Thoracic aorta (tissue), 2 donors: ENCODE data around the gene NEDD1. TPM values are rescaled to one million over a fixed set of nuclear protein-coding genes. Genes with fewer than 3 reads are reported as not detected.

ENCODE experiments used
- ATAC-seq: fragments of 150-250 bp; one replicate; pipeline ENCODE4 v1.8.0; 2017; ENCODE audit warnings: low read depth; ENCODE audit not compliant: insufficient number of reproducible peaks, low FRiP score
- DNase-seq: peaks from one replicate; pipeline ENCODE4 v3.0.0-alpha.2; 2020; ENCODE audit warnings: low spot score
- H3K27ac ChIP-seq, 2 donors: fragments of 200-600 bp; sonication (generic); 1 replicate in 1 of 2; 2 replicates in 1 of 2; pipeline ENCODE4 v1.5.1; 2016; ENCODE audit warnings: mild to moderate bottlenecking in 2 of 2, moderate library complexity in 2 of 2
- H3K27me3 ChIP-seq: fragments of 200-600 bp; sonication (generic); replicated peaks from 2 replicates; pipeline ENCODE4 v1.6.0; 2016; ENCODE audit warnings: mild to moderate bottlenecking; ENCODE audit not compliant: insufficient read depth
- H3K36me3 ChIP-seq: fragments of 200-600 bp; sonication (generic); one replicate; pipeline ENCODE4 v1.5.1; 2016
- H3K4me1 ChIP-seq, 2 donors: fragments of 200-600 bp; sonication (generic); 1 replicate in 1 of 2; 2 replicates in 1 of 2; pipeline versions ENCODE4 v1.5.1 to v1.6.0; 2016; ENCODE audit warnings: low read depth in 2 of 2, mild to moderate bottlenecking in 1 of 2; ENCODE audit not compliant: control insufficient read depth in 1 of 2
- H3K4me3 ChIP-seq: fragments of 200-600 bp; sonication (generic); 2 replicates; pipeline ENCODE4 v1.5.1; 2016; ENCODE audit warnings: mild to moderate bottlenecking
- H3K9me3 ChIP-seq: fragments of 200-600 bp; sonication (generic); 2 replicates; pipeline ENCODE4 v1.5.1; 2016
- CTCF ChIP-seq: fragments of 200-600 bp; sonication (generic); IDR thresholded peaks from one replicate; pipeline ENCODE4 v1.5.1; 2019; ENCODE audit warnings: antibody characterized with exemption
- total RNA-seq, 2 donors: library from RNA; depleted of rRNA; stranded (reverse); fragments of >200 nt; gene quantifications; one replicate each; pipeline versions ENCODE4 v1.1.0 to v1.2.3, GENCODE V29; 2016

NEDD1 gene
- total RNA-seq: 10 to 100 TPM; 11.5 to 35.6 TPM

- TF ChIP-seq CTCF: no peak
- Histone ChIP-seq H3K9me3 (no peaks in the 10 kb centered on the region), H3K4me3 (peak within 1 kb of the TSS; percentile 97), H3K27ac (peak within 1 kb of the TSS; percentile 55 to 84), H3K36me3 (no peaks in the 10 kb centered on the region), H3K27me3 (no peaks in the 10 kb centered on the region), H3K4me1 (peaks cover 6 to 16% of the 10 kb centered on the region in 2 donors)
- DNase-seq: peak; percentile 64
- peak; percentile 70 for ATAC-seq
Measured at GRCh38 chr12:96906849-96907670, at the start of gene NEDD1. TSS of gene NEDD1 (plus strand) at chr12:96907257. CDS start at chr12:96909760, 2,503 bp downstream.

- H3K9me3 ChIP-seq: no peaks in the 10 kb centered on the region
- H3K4me3 ChIP-seq: no peak overlapping the region
- no peaks in the 10 kb centered on the region for H3K36me3 ChIP-seq
- no peak for DNase-seq
- no peaks in the 10 kb centered on the region for H3K27me3 ChIP-seq
- ATAC-seq: no peak
- H3K4me1 ChIP-seq: no peaks in the 10 kb centered on the region
- H3K27ac ChIP-seq: no peak overlapping the region
- TF ChIP-seq CTCF: no peak
Measured at GRCh38 chr12:96858162-96858561, 48.9 kb upstream of the NEDD1 start.

- ATAC-seq (no peak), DNase-seq (no peak)
- Histone ChIP-seq H3K4me3 (no peak overlapping the region), H3K27ac (no peak overlapping the region), H3K36me3 (no peaks in the 10 kb centered on the region), H3K27me3 (no peaks in the 10 kb centered on the region), H3K4me1 (no peaks in the 10 kb centered on the region), H3K9me3 (no peaks in the 10 kb centered on the region)
- TF ChIP-seq CTCF: no peak
Measured at GRCh38 chr12:96861656-96862055, 45.4 kb upstream of the NEDD1 start.

- Histone ChIP-seq H3K4me3 (no peak overlapping the region), H3K4me1 (no peaks in the 10 kb centered on the region), H3K36me3 (no peaks in the 10 kb centered on the region), H3K9me3 (no peaks in the 10 kb centered on the region), H3K27me3 (no peaks in the 10 kb centered on the region), H3K27ac (no peak overlapping the region)
- ATAC-seq: no peak
- DNase-seq: no peak
- TF ChIP-seq CTCF: no peak
Measured at GRCh38 chr12:96862326-96862725, 44.7 kb upstream of the NEDD1 start.

GRCh38 chr12:96864335-96864734 is 42.7 kb upstream of the NEDD1 start:
- no peak for DNase-seq
- Histone ChIP-seq H3K9me3 (no peaks in the 10 kb centered on the region), H3K27me3 (no peaks in the 10 kb centered on the region), H3K4me1 (no peaks in the 10 kb centered on the region), H3K36me3 (no peaks in the 10 kb centered on the region), H3K4me3 (no peak overlapping the region), H3K27ac (no peak overlapping the region)
- ATAC-seq: no peak
- TF ChIP-seq CTCF: no peak
